Thoracic aorta (tissue), 2 donors: Measurements from ENCODE around the gene EPHA6. TPM values are rescaled to one million over a fixed set of nuclear protein-coding genes. Genes with fewer than 3 reads are reported as not detected.
"Not testable (repeated sequence)": the region's sequence is repeated elsewhere in the genome, so short reads cannot be mapped to it uniquely, and the experiment has no call there.

Experiments used
- ATAC-seq: fragments of 150-250 bp; one replicate; pipeline ENCODE4 v1.8.0; 2017; ENCODE audit warnings: low read depth; ENCODE audit not compliant: insufficient number of reproducible peaks, low FRiP score
- DNase-seq: peaks from one replicate; pipeline ENCODE4 v3.0.0-alpha.2; 2020; ENCODE audit warnings: low spot score
- H3K27ac ChIP-seq, 2 donors: fragments of 200-600 bp; sonication (generic); 1 replicate in 1 of 2; 2 replicates in 1 of 2; pipeline ENCODE4 v1.5.1; 2016; ENCODE audit warnings: mild to moderate bottlenecking in 2 of 2, moderate library complexity in 2 of 2
- H3K27me3 ChIP-seq: fragments of 200-600 bp; sonication (generic); replicated peaks from 2 replicates; pipeline ENCODE4 v1.6.0; 2016; ENCODE audit warnings: mild to moderate bottlenecking; ENCODE audit not compliant: insufficient read depth
- H3K36me3 ChIP-seq: fragments of 200-600 bp; sonication (generic); one replicate; pipeline ENCODE4 v1.5.1; 2016
- H3K4me1 ChIP-seq, 2 donors: fragments of 200-600 bp; sonication (generic); 1 replicate in 1 of 2; 2 replicates in 1 of 2; pipeline versions ENCODE4 v1.5.1 to v1.6.0; 2016; ENCODE audit warnings: low read depth in 2 of 2, mild to moderate bottlenecking in 1 of 2; ENCODE audit not compliant: control insufficient read depth in 1 of 2
- H3K4me3 ChIP-seq: fragments of 200-600 bp; sonication (generic); 2 replicates; pipeline ENCODE4 v1.5.1; 2016; ENCODE audit warnings: mild to moderate bottlenecking
- H3K9me3 ChIP-seq: fragments of 200-600 bp; sonication (generic); 2 replicates; pipeline ENCODE4 v1.5.1; 2016
- CTCF ChIP-seq: fragments of 200-600 bp; sonication (generic); IDR thresholded peaks from one replicate; pipeline ENCODE4 v1.5.1; 2019; ENCODE audit warnings: antibody characterized with exemption
- total RNA-seq, 2 donors: library from RNA; depleted of rRNA; stranded (reverse); fragments of >200 nt; gene quantifications; one replicate each; pipeline versions ENCODE4 v1.1.0 to v1.2.3, GENCODE V29; 2016

Gene EPHA6
- total RNA-seq, 2 donors from 2014 or later, result 0.71 to 3.2 TPM

DNA sequence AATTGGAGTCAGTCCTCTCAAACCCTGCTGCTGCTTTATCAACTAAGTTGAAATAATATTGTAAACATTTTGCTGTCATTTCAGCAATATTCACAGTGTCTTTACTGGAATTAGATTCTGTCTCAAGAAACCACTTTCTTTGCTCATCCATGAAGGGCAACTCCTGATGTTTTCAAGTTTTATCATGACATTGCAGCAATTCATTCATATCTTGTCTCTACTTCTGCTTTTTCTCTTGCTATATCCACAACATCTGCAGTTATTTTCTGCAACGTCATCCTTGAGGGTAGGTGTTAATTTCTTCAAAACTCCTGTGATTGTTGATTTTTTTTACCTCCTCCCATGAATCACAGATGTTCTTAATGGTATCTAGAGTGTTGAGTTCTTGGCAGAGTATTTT, 181.6 kb downstream of the EPHA6 start:
- DNase-seq (no peak), ATAC-seq (no peak)
- Histone ChIP-seq H3K4me1 (no peaks in the 10 kb centered on the region), H3K27me3 (no peaks in the 10 kb centered on the region), H3K27ac (no peak overlapping the region), H3K4me3 (no peak overlapping the region), H3K9me3 (no peaks in the 10 kb centered on the region), H3K36me3 (no peaks in the 10 kb centered on the region)
- TF ChIP-seq CTCF, result no peak

DNA sequence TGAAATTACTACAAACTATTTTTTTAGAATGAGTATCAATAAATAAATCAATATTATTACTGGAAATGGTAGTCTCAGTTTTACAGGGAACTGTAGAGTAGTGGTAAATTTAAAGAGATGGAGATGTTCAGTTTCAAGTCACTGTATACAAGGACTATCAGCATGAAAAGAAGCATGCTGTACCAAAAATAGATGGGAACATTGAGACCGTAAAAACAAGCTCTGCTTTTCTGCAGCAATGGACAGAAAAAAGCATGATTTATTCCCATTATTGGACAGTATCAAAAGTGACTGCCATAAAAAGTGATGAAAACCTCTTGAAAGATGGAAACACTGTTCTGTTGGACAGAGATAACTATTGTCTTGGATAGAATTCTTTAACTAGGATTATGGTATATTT, 187.2 kb downstream of the EPHA6 start:
- no peak overlapping the region for H3K27ac ChIP-seq
- ATAC-seq (no peak), DNase-seq (no peak)
- H3K27me3 ChIP-seq, result no peaks in the 10 kb centered on the region
- no peak overlapping the region for H3K4me3 ChIP-seq
- no peaks in the 10 kb centered on the region for H3K4me1 ChIP-seq
- no peaks in the 10 kb centered on the region for H3K36me3 ChIP-seq
- no peak for TF ChIP-seq CTCF
- no peaks in the 10 kb centered on the region for H3K9me3 ChIP-seq

GRCh38 chr3:97009427-97010019, 195.1 kb downstream of the EPHA6 start:
- Histone ChIP-seq H3K9me3 (no peaks in the 10 kb centered on the region), H3K36me3 (no peaks in the 10 kb centered on the region), H3K27ac (no peak overlapping the region), H3K4me1 (no peaks in the 10 kb centered on the region), H3K4me3 (no peak overlapping the region), H3K27me3 (no peaks in the 10 kb centered on the region)
- ATAC-seq (no peak), DNase-seq (no peak)
- no peak for TF ChIP-seq CTCF

- Histone ChIP-seq H3K27ac (no peak overlapping the region), H3K9me3 (no peaks in the 10 kb centered on the region), H3K4me1 (no peaks in the 10 kb centered on the region), H3K36me3 (no peaks in the 10 kb centered on the region), H3K27me3 (no peaks in the 10 kb centered on the region), H3K4me3 (no peak overlapping the region)
- no peak for DNase-seq
- no peak for TF ChIP-seq CTCF
- no peak for ATAC-seq
Observed at GRCh38 chr3:97010881-97011657, 196.7 kb downstream of the EPHA6 start.

- no peaks in the 10 kb centered on the region for H3K27me3 ChIP-seq
- no peaks in the 10 kb centered on the region for H3K36me3 ChIP-seq
- TF ChIP-seq CTCF, result no peak
- DNase-seq (no peak), ATAC-seq (no peak)
- H3K9me3 ChIP-seq, result peaks cover 3% of the 10 kb centered on the region
- no peak overlapping the region for H3K4me3 ChIP-seq
- H3K27ac ChIP-seq, result no peak overlapping the region
- H3K4me1 ChIP-seq, result no peaks in the 10 kb centered on the region
Observed at GRCh38 chr3:97021778-97022177, 207.4 kb downstream of the EPHA6 start.

DNA sequence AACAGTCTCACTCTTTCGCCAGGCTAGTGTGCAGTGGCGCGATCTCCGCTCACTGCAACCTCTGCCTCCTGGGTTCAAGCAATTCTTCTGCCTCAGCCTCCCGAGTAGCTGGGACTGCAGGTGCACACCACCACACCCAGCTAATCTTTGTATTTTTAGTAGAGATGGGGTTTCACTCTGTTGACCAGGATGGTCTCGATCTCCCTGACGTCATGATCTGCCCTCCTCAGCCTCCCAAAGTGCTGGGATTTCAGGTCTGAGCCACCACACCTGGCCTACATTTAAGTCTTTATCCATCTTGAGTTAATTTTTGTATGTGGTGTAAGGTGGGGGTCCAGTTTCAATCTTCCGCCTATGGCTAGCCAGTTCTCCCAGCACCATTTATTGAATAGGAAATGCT, 211.2 kb downstream of the EPHA6 start:
- not testable (repeated sequence) for ATAC-seq, H3K27ac ChIP-seq, H3K9me3 ChIP-seq, DNase-seq, H3K4me3 ChIP-seq, H3K27me3 ChIP-seq, H3K4me1 ChIP-seq, H3K36me3 ChIP-seq
